Prostate gland (tissue), 2 donors: ENCODE data around the gene DPYD. TPM values are rescaled to one million over a fixed set of nuclear protein-coding genes. Genes with fewer than 3 reads are reported as not detected.

Experiments
- DNase-seq: peaks from one replicate; pipeline ENCODE4 v3.0.0-alpha.2; 2019; ENCODE audit warnings: low spot score
- H3K27ac ChIP-seq, 2 donors: fragments of 200-600 bp; sonication (generic); 2 replicates each; pipeline ENCODE4 v1.5.1; 2017 to 2019
- H3K27me3 ChIP-seq: fragments of 200-600 bp; sonication (generic); replicated peaks from 2 replicates; pipeline ENCODE4 v1.5.1; 2019; ENCODE audit not compliant: insufficient read depth
- H3K36me3 ChIP-seq, 2 donors: fragments of 200-600 bp; sonication (generic); 1 replicate in 1 of 2; 2 replicates in 1 of 2; pipeline versions ENCODE4 v1.5.1 to v1.8.1; 2017 to 2019
- H3K4me1 ChIP-seq: fragments of 200-600 bp; sonication (generic); replicated peaks from 2 replicates; pipeline ENCODE4 v1.5.1; 2019
- H3K4me3 ChIP-seq, 2 donors: fragments of 200-600 bp; sonication (generic); 2 replicates each; pipeline ENCODE4 v1.5.1; 2017 to 2019
- H3K9me3 ChIP-seq: fragments of 200-600 bp; sonication (generic); 2 replicates; pipeline ENCODE4 v1.5.1; 2017
- POLR2A ChIP-seq: fragments of 450-650 bp; IDR thresholded peaks from one replicate; pipeline ENCODE4 v1.6.1; 2016; ENCODE audit warnings: antibody characterized with exemption, mild to moderate bottlenecking
- POLR2AphosphoS5 ChIP-seq: sonication (generic); formaldehyde crosslinking; IDR thresholded peaks from one replicate; pipeline ENCODE4 v1.6.1; 2017; ENCODE audit warnings: antibody characterized with exemption
- WGBS: methylation state at CpG from one replicate; pipeline ENCODE4 v1.1.5; 2018; 5-methylcytosine and 5-hydroxymethylcytosine counted together
- intact Hi-C: fragments of 100-400 bp; cut with DNase I; formaldehyde crosslinking; loops from one replicate; pipeline ENCODE4 v1.14.2; 2022
- total RNA-seq, 2 donors: library from RNA; depleted of rRNA; stranded (reverse); fragments of >200 nt; gene quantifications; one replicate each; pipeline ENCODE4 v1.1.0, GENCODE V29; 2016
- TF ChIP-seq, protein P1 (sequence below), 4 experiments: fragments of 200-600 bp in 2 of 4; fragments of 450-650 bp in 2 of 4; sonication (generic) in 2 of 4; IDR thresholded peaks; 1 replicate in 3 of 4; 2 replicates in 1 of 4; pipeline ENCODE4 v1.5.1; 2016 to 2019; ENCODE audit warnings: antibody characterized with exemption in 4 of 4, mild to moderate bottlenecking in 2 of 4, moderate library complexity in 2 of 4

DPYD gene
- total RNA-seq, 2 donors from 2014 or later = 18.2 to 19.7 TPM

- no peak overlapping the region for H3K27ac ChIP-seq
- no peaks in the 10 kb centered on the region for H3K4me1 ChIP-seq
- DNase-seq = no peak
- TF ChIP-seq POLR2AphosphoS5 (no peak), POLR2A (no peak)
- TF ChIP-seq, protein P1, sequence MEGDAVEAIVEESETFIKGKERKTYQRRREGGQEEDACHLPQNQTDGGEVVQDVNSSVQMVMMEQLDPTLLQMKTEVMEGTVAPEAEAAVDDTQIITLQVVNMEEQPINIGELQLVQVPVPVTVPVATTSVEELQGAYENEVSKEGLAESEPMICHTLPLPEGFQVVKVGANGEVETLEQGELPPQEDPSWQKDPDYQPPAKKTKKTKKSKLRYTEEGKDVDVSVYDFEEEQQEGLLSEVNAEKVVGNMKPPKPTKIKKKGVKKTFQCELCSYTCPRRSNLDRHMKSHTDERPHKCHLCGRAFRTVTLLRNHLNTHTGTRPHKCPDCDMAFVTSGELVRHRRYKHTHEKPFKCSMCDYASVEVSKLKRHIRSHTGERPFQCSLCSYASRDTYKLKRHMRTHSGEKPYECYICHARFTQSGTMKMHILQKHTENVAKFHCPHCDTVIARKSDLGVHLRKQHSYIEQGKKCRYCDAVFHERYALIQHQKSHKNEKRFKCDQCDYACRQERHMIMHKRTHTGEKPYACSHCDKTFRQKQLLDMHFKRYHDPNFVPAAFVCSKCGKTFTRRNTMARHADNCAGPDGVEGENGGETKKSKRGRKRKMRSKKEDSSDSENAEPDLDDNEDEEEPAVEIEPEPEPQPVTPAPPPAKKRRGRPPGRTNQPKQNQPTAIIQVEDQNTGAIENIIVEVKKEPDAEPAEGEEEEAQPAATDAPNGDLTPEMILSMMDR (IDR thresholded peaks at IDR 0.05) = no peak
- no peak overlapping the region for H3K4me3 ChIP-seq
- 81% methylated on average over 3 of the region's 3 CpGs for WGBS
- H3K36me3 ChIP-seq = no peaks in the 10 kb centered on the region
- intact Hi-C loops = no loop called here
- H3K27me3 ChIP-seq = no peaks in the 10 kb centered on the region
- H3K9me3 ChIP-seq = no peaks in the 10 kb centered on the region
These were observed 572.1 kb downstream of the DPYD start for GRCh38 chr1:97348599-97349265.

DNA sequence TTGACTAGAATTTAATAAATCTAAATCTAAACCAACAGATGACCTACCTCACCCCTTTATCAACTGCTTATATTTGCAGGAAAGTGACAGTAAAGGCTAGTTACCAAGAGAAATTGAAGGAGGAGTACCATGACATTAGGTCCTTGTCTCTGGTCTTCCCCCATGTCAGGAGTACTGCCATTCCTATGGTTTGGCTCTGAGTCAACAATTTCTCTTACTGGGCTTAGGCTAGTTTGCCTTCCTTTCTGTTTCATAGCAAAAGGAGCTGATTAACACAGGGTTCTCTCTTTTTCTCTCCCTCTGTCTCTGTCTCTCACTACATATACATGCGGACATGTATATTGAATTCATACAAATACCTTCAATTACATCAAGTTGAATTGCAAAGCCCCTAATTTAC lies 579.9 kb downstream of the DPYD start:
- Histone ChIP-seq H3K4me1 (no peaks in the 10 kb centered on the region), H3K27me3 (no peaks in the 10 kb centered on the region), H3K4me3 (no peak overlapping the region), H3K36me3 (no peaks in the 10 kb centered on the region), H3K9me3 (no peaks in the 10 kb centered on the region), H3K27ac (no peak overlapping the region)
- intact Hi-C loops = no loop called here
- TF ChIP-seq POLR2A (no peak), POLR2AphosphoS5 (no peak)
- TF ChIP-seq, protein P1 (IDR thresholded peaks at IDR 0.05) = no peak
- DNase-seq = no peak
- WGBS = 100% methylated on average over 1 of the region's 1 CpG

DNA sequence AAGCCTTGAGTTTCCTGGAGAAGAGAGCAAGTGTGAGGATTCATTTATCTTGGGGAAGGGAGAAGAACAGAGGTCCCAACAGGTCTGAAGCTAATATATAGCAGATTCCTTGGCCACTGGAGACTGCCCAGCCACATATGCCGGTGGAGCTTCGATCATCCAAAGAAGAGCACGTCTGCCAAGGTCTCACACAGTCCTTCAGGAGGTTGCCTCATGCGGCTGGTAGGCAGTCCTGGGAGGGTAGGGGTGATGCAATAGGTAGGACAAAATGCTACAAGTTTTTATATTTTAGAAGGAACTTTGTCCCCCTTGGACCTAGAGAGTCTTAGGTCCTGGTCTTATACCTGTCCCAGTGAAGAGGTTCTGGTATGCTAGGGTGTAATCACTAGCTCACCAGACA lies 582.5 kb downstream of the DPYD start:
- TF ChIP-seq POLR2A (no peak), POLR2AphosphoS5 (no peak)
- TF ChIP-seq, protein P1 (IDR thresholded peaks at IDR 0.05) = no peak
- no peaks in the 10 kb centered on the region for H3K27me3 ChIP-seq
- no peak for DNase-seq
- H3K4me1 ChIP-seq = no peaks in the 10 kb centered on the region
- 96% methylated on average over 4 of the region's 4 CpGs for WGBS
- intact Hi-C loops = no loop called here
- H3K36me3 ChIP-seq = no peaks in the 10 kb centered on the region
- H3K9me3 ChIP-seq = no peaks in the 10 kb centered on the region
- no peak overlapping the region for H3K4me3 ChIP-seq
- no peak overlapping the region for H3K27ac ChIP-seq

DNA sequence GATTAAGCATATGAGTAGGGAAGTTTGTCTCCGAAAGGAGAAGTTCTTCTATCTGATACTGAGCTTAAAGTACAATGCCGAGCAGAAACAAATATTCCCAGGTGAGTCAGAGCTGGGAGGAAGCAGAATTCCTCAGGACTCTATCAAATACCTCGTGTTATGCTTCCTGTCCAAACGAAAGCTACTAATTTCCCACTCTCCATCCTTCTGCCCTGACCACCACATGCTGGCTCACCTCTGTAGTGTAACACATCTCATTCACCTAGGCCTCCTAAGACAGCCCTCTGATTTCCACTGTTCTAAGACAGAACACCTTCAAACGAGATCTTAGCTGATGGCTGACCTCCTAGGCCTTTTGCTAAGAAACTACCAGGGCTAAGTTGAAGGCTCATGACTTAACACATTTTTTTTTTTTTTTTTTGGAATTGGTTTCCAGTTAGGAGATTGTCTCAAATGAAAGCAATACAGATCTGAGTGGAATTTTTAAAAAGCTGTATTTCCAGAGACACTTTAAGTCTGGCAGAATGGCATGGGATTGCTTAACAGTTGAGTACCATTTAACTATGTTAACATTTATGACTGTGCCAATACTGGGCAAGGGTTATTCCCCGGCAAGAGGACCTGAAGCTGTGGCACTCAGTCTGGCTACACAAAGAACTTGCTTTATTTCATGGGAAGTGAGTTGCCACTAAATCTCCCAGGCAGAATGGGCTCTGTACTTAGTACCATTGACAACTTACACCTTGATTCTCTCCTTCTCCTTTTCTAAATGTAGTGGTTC lies 583.4 kb downstream of the DPYD start:
- DNase-seq = no peak
- no peaks in the 10 kb centered on the region for H3K4me1 ChIP-seq
- H3K4me3 ChIP-seq = no peak overlapping the region
- TF ChIP-seq, protein P1 (IDR thresholded peaks at IDR 0.05) = no peak
- TF ChIP-seq POLR2A (no peak), POLR2AphosphoS5 (no peak)
- intact Hi-C loops = no loop called here
- no peaks in the 10 kb centered on the region for H3K27me3 ChIP-seq
- H3K36me3 ChIP-seq = no peaks in the 10 kb centered on the region
- 69% methylated on average over 6 of the region's 6 CpGs for WGBS
- H3K9me3 ChIP-seq = no peaks in the 10 kb centered on the region
- no peak overlapping the region for H3K27ac ChIP-seq
